Stimulated activated CD8-positive, alpha-beta memory T cell treated with anti-CD3 and anti-CD28 coated beads, Interleukin-12 subunit alpha, Interleukin-12 subunit beta, amount 100 ng/mL, for 4 hours (primary cell): ENCODE data around the gene ERI3.
A peak's percentile ranks its signal among the peaks of the same experiment; 100 is the strongest.

Experiments
- DNase-seq: peaks from one replicate; pipeline ENCODE4 v3.0.0-alpha.2; 2020; ENCODE audit warnings: low read depth

Gene ERI3

GRCh38 chr1:44354840-44355581 is at the start of gene ERI3:
TSS of gene ERI3 (minus strand) at chr1:44355257. CDS start at chr1:44355026, 231 bp downstream.
- DNase-seq: peak; percentile 95

- DNase-seq: no peak
Observed at GRCh38 chr1:44401256-44402228, 46.5 kb upstream of the ERI3 start.

- no peak for DNase-seq
Observed at GRCh38 chr1:44390277-44390676, 35.2 kb upstream of the ERI3 start.

- DNase-seq: no peak
Observed at GRCh38 chr1:44389437-44389836, 34.4 kb upstream of the ERI3 start.

GRCh38 chr1:44388551-44388950 is 33.5 kb upstream of the ERI3 start:
- DNase-seq: no peak

- DNase-seq: no peak
Observed at GRCh38 chr1:44380666-44381177, 25.7 kb upstream of the ERI3 start.

GRCh38 chr1:44377925-44378784 is 23.1 kb upstream of the ERI3 start:
- no peak for DNase-seq

GRCh38 chr1:44375547-44375946 is 20.5 kb upstream of the ERI3 start:
- no peak for DNase-seq

GRCh38 chr1:44371206-44371605 is 16.1 kb upstream of the ERI3 start:
- DNase-seq: no peak

GRCh38 chr1:44368471-44369151 is 13.6 kb upstream of the ERI3 start:
- no peak for DNase-seq

GRCh38 chr1:44367944-44368343 is 12.9 kb upstream of the ERI3 start:
- no peak for DNase-seq

- DNase-seq: no peak
Observed at GRCh38 chr1:44366371-44366975, 11.4 kb upstream of the ERI3 start.

- DNase-seq: no peak
Observed at GRCh38 chr1:44361478-44361877, 6.4 kb upstream of the ERI3 start.

- no peak for DNase-seq
Observed at GRCh38 chr1:44359234-44359935, 4.3 kb upstream of the ERI3 start.

- no peak for DNase-seq
Observed at GRCh38 chr1:44357710-44358109, 2.7 kb upstream of the ERI3 start.

- no peak for DNase-seq
Observed at GRCh38 chr1:44355582-44356305, 687 bp upstream of the ERI3 start.

GRCh38 chr1:44354268-44354839 is 703 bp downstream of the ERI3 start:
- no peak for DNase-seq

GRCh38 chr1:44353604-44354003 is 1.5 kb downstream of the ERI3 start:
- DNase-seq: no peak

GRCh38 chr1:44351289-44351688 is 3.8 kb downstream of the ERI3 start:
- DNase-seq: no peak
